Activated T-cell treated with anti-CD3 and anti-CD28 coated beads, Interleukin-2, amount 50 U/mL, for 72 hours (primary cell): ENCODE measurements around the gene PLXNB3. TPM values are rescaled to one million over a fixed set of nuclear protein-coding genes. Genes with fewer than 3 reads are reported as not detected.

Experiments
- ATAC-seq, 2 donors: fragments of 150-1000 bp; cut with Tn5 transposase; replicated peaks in 1 of 2; 2 replicates each; pipeline ENCODE4 v1.10.0; 2021; ENCODE audit warnings: moderate library complexity in 2 of 2, mild to moderate bottlenecking in 1 of 2
- DNase-seq, 2 donors: peaks; one replicate each; pipeline ENCODE4 v3.0.0; 2021 to 2022; ENCODE audit warnings: mixed read lengths in 1 of 2
- H3K27ac Mint-ChIP-seq: one replicate; pipeline ENCODE4 v1.8.0; 2022; ENCODE audit warnings: mild to moderate bottlenecking, moderate library complexity, mixed read lengths
- H3K27me3 Mint-ChIP-seq: one replicate; pipeline ENCODE4 v1.8.0; 2022; ENCODE audit warnings: low read depth, mixed read lengths
- H3K36me3 Mint-ChIP-seq, 2 donors: one replicate each; pipeline ENCODE4 v1.8.0; 2022; ENCODE audit warnings: mixed read lengths in 2 of 2, mild to moderate bottlenecking in 1 of 2; ENCODE audit not compliant: insufficient read depth in 2 of 2
- H3K4me1 Mint-ChIP-seq: one replicate; pipeline ENCODE4 v1.8.0; 2022; ENCODE audit warnings: low read depth, mixed read lengths
- H3K4me3 Mint-ChIP-seq, 2 donors: one replicate each; pipeline ENCODE4 v1.8.0; 2022; ENCODE audit warnings: mild to moderate bottlenecking in 2 of 2, mixed read lengths in 2 of 2, moderate library complexity in 2 of 2
- H3K9me3 Mint-ChIP-seq, 2 donors: one replicate each; pipeline ENCODE4 v1.8.0; 2022; ENCODE audit warnings: mixed read lengths in 2 of 2
- total RNA-seq, 2 donors: library from RNA; stranded (reverse); gene quantifications; one replicate each; pipeline ENCODE4 v1.2.3, GENCODE V29; 2022

The PLXNB3 gene
- total RNA-seq, 2 donors from 2014 or later, result 0.77 to 1.7 TPM

- Mint-ChIP-seq H3K9me3 (no peaks in the 10 kb centered on the region), H3K27ac (no peak overlapping the region), H3K27me3 (peaks cover 12% of the 10 kb centered on the region), H3K4me1 (peaks cover 5% of the 10 kb centered on the region), H3K4me3 (no peak overlapping the region), H3K36me3 (no peaks in the 10 kb centered on the region)
- DNase-seq (no peak), ATAC-seq (no peak)
Measured at GRCh38 chrX:153783378-153784013, 19.4 kb downstream of the PLXNB3 start.

GRCh38 chrX:153784325-153784967, 20.4 kb downstream of the PLXNB3 start:
- H3K36me3 Mint-ChIP-seq, result no peaks in the 10 kb centered on the region

GRCh38 chrX:153786669-153787068, 22.6 kb downstream of the PLXNB3 start:
- H3K36me3 Mint-ChIP-seq, result peaks cover 0 to 4% of the 10 kb centered on the region in 2 donors
- H3K27me3 Mint-ChIP-seq, result no peaks in the 10 kb centered on the region
- H3K9me3 Mint-ChIP-seq, result no peaks in the 10 kb centered on the region
- H3K27ac Mint-ChIP-seq, result no peak overlapping the region
- no peaks in the 10 kb centered on the region for H3K4me1 Mint-ChIP-seq
- no peak overlapping the region for H3K4me3 Mint-ChIP-seq
- no peak for DNase-seq
- ATAC-seq, result no peak

More at GRCh38 chrX:153784325-153784967, 20.4 kb downstream of the PLXNB3 start:
- Mint-ChIP-seq H3K4me3 (no peak overlapping the region), H3K27ac (no peak overlapping the region), H3K27me3 (peaks cover 11% of the 10 kb centered on the region), H3K9me3 (no peaks in the 10 kb centered on the region), H3K4me1 (peaks cover 5% of the 10 kb centered on the region)
- no peak for DNase-seq
- no peak for ATAC-seq

- H3K36me3 Mint-ChIP-seq, result peaks cover 2 to 4% of the 10 kb centered on the region in 2 donors
- peaks cover 9% of the 10 kb centered on the region for H3K4me1 Mint-ChIP-seq
- ATAC-seq (no peak), DNase-seq (no peak)
- H3K27me3 Mint-ChIP-seq, result no peaks in the 10 kb centered on the region
- H3K9me3 Mint-ChIP-seq, result no peaks in the 10 kb centered on the region
- no peak overlapping the region for H3K4me3 Mint-ChIP-seq
- no peak overlapping the region for H3K27ac Mint-ChIP-seq
Measured at GRCh38 chrX:153789654-153790053, 25.6 kb downstream of the PLXNB3 start.

GRCh38 chrX:153791104-153791852, 27.2 kb downstream of the PLXNB3 start:
- ATAC-seq, result no peak
- Mint-ChIP-seq H3K36me3 (peaks cover 2 to 9% of the 10 kb centered on the region in 2 donors), H3K9me3 (no peaks in the 10 kb centered on the region), H3K4me1 (peaks cover 15% of the 10 kb centered on the region), H3K27ac (no peak overlapping the region), H3K27me3 (no peaks in the 10 kb centered on the region), H3K4me3 (no peak overlapping the region)
- DNase-seq, result no peak

GRCh38 chrX:153792368-153792767, 28.3 kb downstream of the PLXNB3 start:
- Mint-ChIP-seq H3K27me3 (no peaks in the 10 kb centered on the region), H3K27ac (no peak overlapping the region), H3K4me3 (no peak overlapping the region), H3K4me1 (peaks cover 21% of the 10 kb centered on the region), H3K36me3 (peaks cover 2 to 10% of the 10 kb centered on the region in 2 donors), H3K9me3 (no peaks in the 10 kb centered on the region)
- no peak for DNase-seq
- no peak for ATAC-seq

- Mint-ChIP-seq H3K9me3 (no peaks in the 10 kb centered on the region), H3K27ac (peak overlapping the region; percentile 92), H3K27me3 (no peaks in the 10 kb centered on the region), H3K4me1 (peaks cover 21% of the 10 kb centered on the region), H3K4me3 (peak overlapping the region; percentile 87 to 96), H3K36me3 (peaks cover 2 to 12% of the 10 kb centered on the region in 2 donors)
- no peak for ATAC-seq
- DNase-seq, result no peak
Measured at GRCh38 chrX:153793291-153793690, 29.2 kb downstream of the PLXNB3 start.

- ATAC-seq (peak; percentile 95 to 96), DNase-seq (peak; percentile 92)
- peak within 1 kb of the TSS; percentile 87 to 96 for H3K4me3 Mint-ChIP-seq
Measured at GRCh38 chrX:153794018-153794896, 30.2 kb downstream of the PLXNB3 start, which contains the start of the genes IDH3G and SSR4. Gene IDH3G (minus strand): TSS chrX:153794375. CDS start chrX:153794326, 49 bp downstream. Gene SSR4 (plus strand): TSS chrX:153794668. CDS start chrX:153794688, 20 bp downstream.

GRCh38 chrX:153794897-153795816, 31.1 kb downstream of the PLXNB3 start:
- peaks cover 21% of the 10 kb centered on the region for H3K4me1 Mint-ChIP-seq
- ATAC-seq (peak in 1 of 2 donors; percentile 9), DNase-seq (peak; percentile 23 to 26)
- no peaks in the 10 kb centered on the region for H3K27me3 Mint-ChIP-seq
- peaks cover 2 to 12% of the 10 kb centered on the region in 2 donors for H3K36me3 Mint-ChIP-seq
- peak overlapping the region; percentile 90 for H3K27ac Mint-ChIP-seq
- H3K4me3 Mint-ChIP-seq, result peak overlapping the region; percentile 87 to 96
- no peaks in the 10 kb centered on the region for H3K9me3 Mint-ChIP-seq

More at GRCh38 chrX:153794018-153794896, 30.2 kb downstream of the PLXNB3 start, which contains the start of the genes IDH3G and SSR4:
- Mint-ChIP-seq H3K36me3 (peaks cover 2 to 13% of the 10 kb centered on the region in 2 donors), H3K27me3 (no peaks in the 10 kb centered on the region), H3K4me1 (peaks cover 21% of the 10 kb centered on the region), H3K9me3 (no peaks in the 10 kb centered on the region), H3K27ac (peak within 1 kb of the TSS; percentile 94)

GRCh38 chrX:153797415-153798015, 33.5 kb downstream of the PLXNB3 start:
- DNase-seq (no peak), ATAC-seq (no peak)
- no peaks in the 10 kb centered on the region for H3K27me3 Mint-ChIP-seq
- H3K36me3 Mint-ChIP-seq, result peaks cover 2 to 9% of the 10 kb centered on the region in 2 donors
- H3K27ac Mint-ChIP-seq, result no peak overlapping the region
- H3K9me3 Mint-ChIP-seq, result no peaks in the 10 kb centered on the region
- H3K4me1 Mint-ChIP-seq, result peaks cover 21% of the 10 kb centered on the region
- no peak overlapping the region for H3K4me3 Mint-ChIP-seq

GRCh38 chrX:153799326-153799725, 35.3 kb downstream of the PLXNB3 start:
- Mint-ChIP-seq H3K4me3 (no peak overlapping the region), H3K36me3 (peaks cover 2 to 9% of the 10 kb centered on the region in 2 donors), H3K27me3 (no peaks in the 10 kb centered on the region), H3K27ac (no peak overlapping the region), H3K9me3 (no peaks in the 10 kb centered on the region), H3K4me1 (peaks cover 12% of the 10 kb centered on the region)
- no peak for ATAC-seq
- DNase-seq, result no peak
